Breast epithelium (tissue), 3 donors: ENCODE data around the gene NTRK2.

Experiments used
- CTCF ChIP-seq, 3 donors: fragments of 450-650 bp; IDR thresholded peaks; one replicate each; pipeline ENCODE4 v1.5.1; 2016 to 2017; ENCODE audit warnings: antibody characterized with exemption in 3 of 3, mild to moderate bottlenecking in 3 of 3, moderate library complexity in 3 of 3
- POLR2A ChIP-seq: fragments of 450-650 bp; IDR thresholded peaks from one replicate; pipeline ENCODE4 v1.6.1; 2016; ENCODE audit warnings: antibody characterized with exemption, mild to moderate bottlenecking, moderate library complexity
- POLR2AphosphoS5 ChIP-seq, 3 donors: sonication (generic); formaldehyde crosslinking; IDR thresholded peaks; one replicate each; pipeline ENCODE4 v1.6.1; 2017; ENCODE audit warnings: antibody characterized with exemption in 3 of 3

GRCh38 chr9:84759804-84760203 is 90.3 kb downstream of the NTRK2 start:
- TF ChIP-seq CTCF (IDR thresholded peaks at IDR 0.05), result no peak
- TF ChIP-seq POLR2A, result no peak
- no peak for TF ChIP-seq POLR2AphosphoS5 (IDR thresholded peaks at IDR 0.05)
